Vagina (tissue), 2 donors: Measurements from ENCODE around the gene CELA3A.
"Not testable (repeated sequence)": the region's sequence is repeated elsewhere in the genome, so short reads cannot be mapped to it uniquely, and the experiment has no call there.

Source experiments
- POLR2A ChIP-seq, 2 donors: fragments of 450-650 bp; IDR thresholded peaks; one replicate each; pipeline ENCODE4 v1.6.1; 2017; ENCODE audit warnings: antibody characterized with exemption in 2 of 2, mild to moderate bottlenecking in 2 of 2, moderate library complexity in 2 of 2
- TF ChIP-seq, protein P1 (sequence below), 3 experiments: fragments of 450-650 bp in 2 of 3; fragments of 200-600 bp in 1 of 3; sonication (generic) in 1 of 3; IDR thresholded peaks; one replicate each; pipeline ENCODE4 v1.5.1; 2017 to 2019; ENCODE audit warnings: antibody characterized with exemption in 3 of 3, mild to moderate bottlenecking in 2 of 3, moderate library complexity in 2 of 3

DNA sequence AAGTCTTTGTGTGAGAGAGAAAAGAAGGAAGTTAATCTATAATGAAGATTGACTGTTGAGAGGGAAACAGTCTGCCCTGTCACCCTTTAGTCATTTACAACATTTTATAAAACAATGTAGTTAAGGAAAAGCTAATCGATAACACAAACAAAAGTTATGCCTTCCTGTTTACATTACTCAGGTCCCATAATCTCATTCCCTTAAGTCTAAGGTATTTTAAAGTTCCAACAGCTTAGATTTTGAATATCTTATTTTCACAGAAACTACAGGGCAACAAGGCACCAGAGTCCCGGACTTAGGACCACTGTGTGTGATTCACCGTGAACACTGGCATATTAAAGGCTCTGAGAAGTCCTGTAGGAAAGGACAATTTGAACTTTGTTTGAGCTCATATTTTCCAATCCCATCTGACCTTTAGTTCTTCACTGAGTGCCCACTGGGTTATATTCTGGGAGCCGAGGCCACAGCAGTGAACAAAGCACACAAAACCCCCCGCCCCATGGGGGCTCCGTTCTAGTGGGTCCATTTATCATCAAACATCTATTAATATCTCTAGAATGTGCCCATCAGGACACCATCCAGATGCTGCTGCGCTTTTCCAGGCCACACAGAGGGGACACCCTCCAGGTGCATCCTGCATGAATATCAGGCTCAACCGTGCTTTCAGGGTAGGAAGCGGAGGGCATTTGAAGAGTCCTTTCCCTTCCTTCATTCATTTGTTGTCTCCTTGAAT is 3.4 kb upstream of the CELA3A start:
- TF ChIP-seq, protein P1, sequence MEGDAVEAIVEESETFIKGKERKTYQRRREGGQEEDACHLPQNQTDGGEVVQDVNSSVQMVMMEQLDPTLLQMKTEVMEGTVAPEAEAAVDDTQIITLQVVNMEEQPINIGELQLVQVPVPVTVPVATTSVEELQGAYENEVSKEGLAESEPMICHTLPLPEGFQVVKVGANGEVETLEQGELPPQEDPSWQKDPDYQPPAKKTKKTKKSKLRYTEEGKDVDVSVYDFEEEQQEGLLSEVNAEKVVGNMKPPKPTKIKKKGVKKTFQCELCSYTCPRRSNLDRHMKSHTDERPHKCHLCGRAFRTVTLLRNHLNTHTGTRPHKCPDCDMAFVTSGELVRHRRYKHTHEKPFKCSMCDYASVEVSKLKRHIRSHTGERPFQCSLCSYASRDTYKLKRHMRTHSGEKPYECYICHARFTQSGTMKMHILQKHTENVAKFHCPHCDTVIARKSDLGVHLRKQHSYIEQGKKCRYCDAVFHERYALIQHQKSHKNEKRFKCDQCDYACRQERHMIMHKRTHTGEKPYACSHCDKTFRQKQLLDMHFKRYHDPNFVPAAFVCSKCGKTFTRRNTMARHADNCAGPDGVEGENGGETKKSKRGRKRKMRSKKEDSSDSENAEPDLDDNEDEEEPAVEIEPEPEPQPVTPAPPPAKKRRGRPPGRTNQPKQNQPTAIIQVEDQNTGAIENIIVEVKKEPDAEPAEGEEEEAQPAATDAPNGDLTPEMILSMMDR (IDR thresholded peaks at IDR 0.05): not testable (repeated sequence)
- not testable (repeated sequence) for TF ChIP-seq POLR2A (IDR thresholded peaks at IDR 0.05)
